Panc1 (cell line): ENCODE data around the gene HSF2. TPM values are rescaled to one million over a fixed set of nuclear protein-coding genes. Genes with fewer than 3 reads are reported as not detected.
A peak's percentile ranks its signal among the peaks of the same experiment; 100 is the strongest.

ENCODE experiments used
- ATAC-seq: fragments of 200-7000 bp; cut with Tn5 transposase; 2 replicates; pipeline ENCODE4 v1.9.1; 2020; ENCODE audit warnings: mild to moderate bottlenecking, moderate library complexity
- BruUV-seq: library from RNA; stranded (reverse); fragments of 400-500 nt; replicated peaks from 2 replicates; lab custom pipeline; 2021; lab: Mats Ljungman, UMichigan
- CTCF ChIA-PET: fragments of 300-600 bp; sonication (Branson Sonifier 250); formaldehyde crosslinking; loops from one replicate; lab custom pipeline; 2022; ENCODE audit warnings: antibody characterized with exemption; lab: Charles Lee
- POLR2A ChIA-PET: fragments of 300-600 bp; sonication (Branson Sonifier 250); formaldehyde crosslinking; loops from one replicate; lab custom pipeline; 2022; ENCODE audit warnings: antibody characterized with exemption; lab: Charles Lee
- DNase-seq: peaks from one replicate; pipeline ENCODE4 v3.0.0-alpha.2; 2010; ENCODE audit warnings: low read depth, low spot score
- H3K27ac ChIP-seq: 2 replicates; pipeline ENCODE4 v1.5.1; 2011; ENCODE audit warnings: mild to moderate bottlenecking, low read length, inconsistent platforms
- H3K27me3 ChIP-seq: fragments of 200-500 bp; sonication (Bioruptor generic); 2 replicates; pipeline ENCODE4 v1.6.0; 2014; ENCODE audit warnings: low read length, inconsistent platforms; ENCODE audit not compliant: control insufficient read depth, insufficient read depth
- H3K36me3 ChIP-seq: fragments of 200-500 bp; sonication (Bioruptor generic); 2 replicates; pipeline ENCODE4 v1.5.1; 2014; ENCODE audit warnings: inconsistent platforms, mild to moderate bottlenecking, low read length, moderate library complexity; ENCODE audit not compliant: control insufficient read depth, insufficient read depth
- H3K4me1 ChIP-seq: 2 replicates; pipeline ENCODE4 v1.5.1; 2011; ENCODE audit warnings: inconsistent platforms, mild to moderate bottlenecking, low read length, moderate library complexity; ENCODE audit not compliant: control insufficient read depth, insufficient read depth
- H3K4me3 ChIP-seq, 2 experiments: 2 replicates each; pipeline ENCODE4 v1.5.1; 2011 to 2012; ENCODE audit warnings: low read depth in 2 of 2, low read length in 2 of 2, mild to moderate bottlenecking in 2 of 2, inconsistent platforms in 1 of 2, moderate library complexity in 1 of 2
- H3K9me3 ChIP-seq: fragments of 200-500 bp; sonication (Bioruptor generic); 2 replicates; pipeline ENCODE4 v1.5.1; 2014; ENCODE audit warnings: low read depth, mild to moderate bottlenecking, inconsistent platforms, low read length, moderate library complexity; ENCODE audit not compliant: control insufficient read depth, insufficient read depth
- CTCF ChIP-seq: fragments of 450-650 bp; IDR thresholded peaks from 2 replicates; pipeline ENCODE4 v1.5.1; 2017; ENCODE audit warnings: mild to moderate bottlenecking
- POLR2AphosphoS5 ChIP-seq: IDR thresholded peaks from 2 replicates; pipeline ENCODE4 v1.6.1; 2012; ENCODE audit warnings: mild to moderate bottlenecking, low read depth, low read length, moderate library complexity
- REST ChIP-seq, 2 experiments: IDR thresholded peaks; 2 replicates each; pipeline ENCODE4 v1.6.1; 2011 to 2012; ENCODE audit warnings: low read depth in 2 of 2, control low read depth in 1 of 2, low read length in 1 of 2, mild to moderate bottlenecking in 1 of 2, moderate library complexity in 1 of 2; ENCODE audit not compliant: insufficient read depth in 1 of 2
- SIN3A ChIP-seq: IDR thresholded peaks from 2 replicates; pipeline ENCODE4 v1.6.1; 2012; ENCODE audit warnings: low read depth, mild to moderate bottlenecking, low read length, moderate library complexity, borderline replicate concordance; ENCODE audit not compliant: insufficient read depth
- TCF7L2 ChIP-seq: IDR thresholded peaks from 2 replicates; pipeline ENCODE4 v1.6.1; 2011; ENCODE audit warnings: mild to moderate bottlenecking, low read depth, low read length, inconsistent platforms
- in situ Hi-C: cut with HindIII; loops from 2 replicates; pipeline ENCODE4 v1.10.0; 2016; ENCODE audit warnings: low sequenced_read_pairs, low pct_unique_long_range_greater_than_20kb
- intact Hi-C: fragments of 100-400 bp; cut with micrococcal nuclease; formaldehyde crosslinking; loops from one replicate; pipeline ENCODE4 v1.10.0; 2022; ENCODE audit not compliant: unreplicated experiment
- total RNA-seq: library from RNA; stranded (reverse); gene quantifications from one replicate; pipeline ENCODE4 v1.2.1, GENCODE V29; 2021; ENCODE audit not compliant: unreplicated experiment

Gene HSF2
- total RNA-seq, 1 experiment from 2014 or later = 21.1 TPM

- in situ Hi-C loops = no loop called here
- intact Hi-C loops = loop anchor here (5.0 kb wide), 1 partner anchor 366 kb away; no protein-coding TSS in a partner anchor
- H3K4me1 ChIP-seq = peaks cover 7% of the 10 kb centered on the region
- peak within 1 kb of the TSS; percentile 95 for H3K27ac ChIP-seq
- no TSS peak for BruUV-seq
- ChIA-PET POLR2A (interaction anchor here (1.0 kb wide), 1 partner anchor 58 kb away, joined by 3 read pairs; no protein-coding TSS in a partner anchor), CTCF (no interaction called here)
- ATAC-seq = peak; percentile 100
- peak within 1 kb of the TSS; percentile 96 to 99 for H3K4me3 ChIP-seq
- peak; percentile 85 for TF ChIP-seq SIN3A
- no peak; a peak in 1 of 4 replicates for TF ChIP-seq REST (IDR thresholded peaks at IDR 0.05; ENCODE audit: insufficient read depth in 1 of 2, low read depth in 2 of 2, low read length in 1 of 2)
- TF ChIP-seq POLR2AphosphoS5 = peak; percentile 84
- TF ChIP-seq CTCF = no peak
- H3K27me3 ChIP-seq = no peaks in the 10 kb centered on the region
- no peaks in the 10 kb centered on the region for H3K9me3 ChIP-seq
- H3K36me3 ChIP-seq = peaks cover 6% of the 10 kb centered on the region; the same call in 1 of the 2 replicates
- peak; percentile 88 for DNase-seq
Measured at GRCh38 chr6:122471107-122472021, 71.9 kb downstream of the HSF2 start, which contains the start of gene SERINC1. TSS of gene SERINC1 (minus strand) at chr6:122471807. CDS start at chr6:122471737, 70 bp downstream.

GRCh38 chr6:122472022-122472340 lies 72.5 kb downstream of the HSF2 start:
- Histone ChIP-seq H3K36me3 (peaks cover 6% of the 10 kb centered on the region; the same call in 1 of the 2 replicates), H3K4me3 (peak overlapping the region; percentile 96 to 99), H3K27ac (peak overlapping the region; percentile 95), H3K9me3 (no peaks in the 10 kb centered on the region), H3K27me3 (no peaks in the 10 kb centered on the region), H3K4me1 (peaks cover 7% of the 10 kb centered on the region)
- intact Hi-C loops (loop anchor here (5.0 kb wide), 1 partner anchor 365 kb away; no protein-coding TSS in a partner anchor), in situ Hi-C loops (no loop called here)
- BruUV-seq = no TSS peak
- TF ChIP-seq REST (IDR thresholded peaks at IDR 0.05; ENCODE audit: insufficient read depth in 1 of 2, low read depth in 2 of 2, low read length in 1 of 2) = no peak
- TF ChIP-seq TCF7L2 = no peak
- TF ChIP-seq SIN3A = no peak
- no peak for TF ChIP-seq POLR2AphosphoS5
- no peak for TF ChIP-seq CTCF
- ATAC-seq (peak; percentile 61), DNase-seq (no peak)
- POLR2A ChIA-PET = interaction anchor here (1.0 kb wide), 1 partner anchor 57 kb away, joined by 3 read pairs; no protein-coding TSS in a partner anchor
- CTCF ChIA-PET = no interaction called here
